GM18907 (cell line): ENCODE measurements around the gene ZNF14.
"Not testable (repeated sequence)": the region's sequence is repeated elsewhere in the genome, so short reads cannot be mapped to it uniquely, and the experiment has no call there.

Source experiments
- ATAC-seq: cut with Tn5 transposase; IDR thresholded peaks from one replicate; pipeline ENCODE4 v1.9.1; 2021; ENCODE audit warnings: mild to moderate bottlenecking, moderate library complexity; ENCODE audit not compliant: unreplicated experiment

Gene ZNF14

GRCh38 chr19:19747357-19748220 lies 14.7 kb upstream of the ZNF14 start:
- no peak for ATAC-seq

GRCh38 chr19:19746286-19747213 lies 13.6 kb upstream of the ZNF14 start:
- no peak for ATAC-seq

- ATAC-seq: no peak
These were observed 12.8 kb upstream of the ZNF14 start for GRCh38 chr19:19745496-19746285.

- ATAC-seq: no peak
These were observed 11.7 kb upstream of the ZNF14 start for GRCh38 chr19:19744641-19745040.

GRCh38 chr19:19743921-19744320 lies 11.0 kb upstream of the ZNF14 start:
- ATAC-seq: not testable (repeated sequence)

- no peak for ATAC-seq
These were observed 10.3 kb upstream of the ZNF14 start for GRCh38 chr19:19743176-19743575.

- no peak for ATAC-seq
These were observed 9.9 kb upstream of the ZNF14 start for GRCh38 chr19:19742773-19743172.

GRCh38 chr19:19741184-19741583 lies 8.3 kb upstream of the ZNF14 start:
- ATAC-seq: no peak

GRCh38 chr19:19740755-19741154 lies 7.8 kb upstream of the ZNF14 start:
- ATAC-seq: no peak

GRCh38 chr19:19738564-19738963 lies 5.7 kb upstream of the ZNF14 start:
- ATAC-seq: no peak

GRCh38 chr19:19737559-19738332 lies 4.8 kb upstream of the ZNF14 start:
- ATAC-seq: no peak

GRCh38 chr19:19721896-19722295 lies 11.0 kb downstream of the ZNF14 start:
- ATAC-seq: no peak

- no peak for ATAC-seq
These were observed 13.1 kb downstream of the ZNF14 start for GRCh38 chr19:19719798-19720197.

- no peak for ATAC-seq
These were observed 20.7 kb downstream of the ZNF14 start for GRCh38 chr19:19711934-19712828.

GRCh38 chr19:19711306-19711933 lies 21.5 kb downstream of the ZNF14 start:
- ATAC-seq: no peak

- no peak for ATAC-seq
These were observed 22.4 kb downstream of the ZNF14 start for GRCh38 chr19:19710506-19710905.

GRCh38 chr19:19704836-19705235 lies 28.1 kb downstream of the ZNF14 start:
- no peak for ATAC-seq

GRCh38 chr19:19700493-19700892 lies 32.4 kb downstream of the ZNF14 start:
- ATAC-seq: not testable (repeated sequence)

- no peak for ATAC-seq
These were observed 35.3 kb downstream of the ZNF14 start for GRCh38 chr19:19697589-19697988.
